IMR-90 (cell line): ENCODE data around the gene MYH16. TPM values are rescaled to one million over a fixed set of nuclear protein-coding genes. Genes with fewer than 3 reads are reported as not detected.

ENCODE experiments used
- ATAC-seq: fragments of 200-7000 bp; cut with Tn5 transposase; 2 replicates; pipeline ENCODE4 v1.9.1; 2020; ENCODE audit warnings: low read depth, mild to moderate bottlenecking, moderate library complexity
- BruUV-seq: library from RNA; stranded (reverse); fragments of 400-500 nt; replicated peaks from 2 replicates; lab custom pipeline; 2021; lab: Mats Ljungman, UMichigan
- CTCF ChIA-PET: fragments of 300-600 bp; formaldehyde crosslinking; extraction: SDS; loops from one replicate; lab custom pipeline; 2021; ENCODE audit warnings: antibody characterized with exemption; lab: Yijun Ruan, JAX
- POLR2A ChIA-PET: fragments of 300-600 bp; sonication (Branson Sonifier 250); formaldehyde crosslinking; loops from one replicate; lab custom pipeline; 2022; ENCODE audit warnings: antibody characterized with exemption; ENCODE audit not compliant: unreplicated experiment; lab: Charles Lee
- DNase-seq: peaks from one replicate; pipeline ENCODE4 v3.0.0; 2013
- H2AFZ ChIP-seq: replicated peaks from 2 replicates; pipeline ENCODE3; 2013; ENCODE audit warnings: low read length, mild to moderate bottlenecking; ENCODE audit not compliant: poor library complexity
- H2AK5ac ChIP-seq: 2 replicates; pipeline ENCODE4 v1.6.1; 2013; ENCODE audit warnings: low read depth, low read length, inconsistent platforms
- H2AK9ac ChIP-seq: replicated peaks from 2 replicates; pipeline ENCODE3; 2013; ENCODE audit warnings: mild to moderate bottlenecking, low read depth, low read length, moderate library complexity; ENCODE audit not compliant: poor library complexity
- H2BK120ac ChIP-seq: 2 replicates; pipeline ENCODE4 v1.6.1; 2013; ENCODE audit warnings: low read depth, low read length, inconsistent platforms
- H2BK15ac ChIP-seq: 3 replicates; pipeline ENCODE4 v1.6.1; 2013; ENCODE audit warnings: low read depth, low read length, inconsistent platforms
- H2BK20ac ChIP-seq: 2 replicates; pipeline ENCODE4 v1.6.1; 2013; ENCODE audit warnings: low read depth, mild to moderate bottlenecking, inconsistent platforms, low read length, moderate library complexity
- H2BK5ac ChIP-seq: 2 replicates; pipeline ENCODE4 v1.6.1; 2013; ENCODE audit warnings: mild to moderate bottlenecking, low read depth, low read length, inconsistent platforms; ENCODE audit not compliant: poor library complexity, severe bottlenecking
- H3K14ac ChIP-seq: replicated peaks from 2 replicates; pipeline ENCODE4 v1.6.1; 2013; ENCODE audit warnings: low read depth, low read length, inconsistent platforms
- H3K18ac ChIP-seq: 2 replicates; pipeline ENCODE4 v1.6.1; 2013; ENCODE audit warnings: low read depth, low read length, control low read depth
- H3K23ac ChIP-seq: 2 replicates; pipeline ENCODE4 v1.6.1; 2013; ENCODE audit warnings: low read depth, low read length, inconsistent platforms
- H3K27ac ChIP-seq: 2 replicates; pipeline ENCODE4 v1.5.1; 2013; ENCODE audit warnings: mild to moderate bottlenecking, control low read depth, low read length; ENCODE audit not compliant: insufficient read depth
- H3K27me3 ChIP-seq: 2 replicates; pipeline ENCODE4 v1.6.1; 2013; ENCODE audit warnings: low read length; ENCODE audit not compliant: control insufficient read depth, insufficient read depth
- H3K36me3 ChIP-seq: 2 replicates; pipeline ENCODE4 v1.6.1; 2013; ENCODE audit warnings: low read length, mixed read lengths; ENCODE audit not compliant: control insufficient read depth, insufficient read depth
- H3K4ac ChIP-seq: 2 replicates; pipeline ENCODE4 v1.6.1; 2013; ENCODE audit warnings: low read depth, low read length, inconsistent platforms
- H3K4me1 ChIP-seq: 2 replicates; pipeline ENCODE4 v1.6.1; 2013; ENCODE audit warnings: low read length, mixed read lengths; ENCODE audit not compliant: control insufficient read depth, insufficient read depth
- H3K4me2 ChIP-seq: 2 replicates; pipeline ENCODE4 v1.6.1; 2013; ENCODE audit warnings: low read depth, mild to moderate bottlenecking, control low read depth, low read length, moderate library complexity
- H3K4me3 ChIP-seq: 2 replicates; pipeline ENCODE4 v1.5.1; 2013; ENCODE audit warnings: low read depth, mild to moderate bottlenecking, control low read depth, low read length, moderate library complexity; ENCODE audit not compliant: insufficient read depth
- H3K56ac ChIP-seq: 2 replicates; pipeline ENCODE4 v1.6.1; 2013; ENCODE audit warnings: low read length, inconsistent platforms; ENCODE audit not compliant: insufficient read depth; ENCODE audit errors: extremely low read depth
- H3K79me1 ChIP-seq, 2 experiments: 2 replicates each; pipeline ENCODE4 v1.6.1; 2013; ENCODE audit warnings: low read length in 2 of 2, inconsistent platforms in 1 of 2, low read depth in 1 of 2
- H3K9ac ChIP-seq: 2 replicates; pipeline ENCODE4 v1.6.1; 2013; ENCODE audit warnings: low read depth, low read length, control low read depth
- H3K9me1 ChIP-seq: 2 replicates; pipeline ENCODE4 v1.6.1; 2013; ENCODE audit warnings: low read length, inconsistent platforms; ENCODE audit not compliant: insufficient read depth
- H3K9me3 ChIP-seq: 2 replicates; pipeline ENCODE4 v1.6.1; 2013; ENCODE audit warnings: low read length; ENCODE audit not compliant: control insufficient read depth, insufficient read depth
- H4K20me1 ChIP-seq: 2 replicates; pipeline ENCODE4 v1.6.1; 2013; ENCODE audit warnings: low read length, inconsistent platforms; ENCODE audit not compliant: insufficient read depth
- H4K5ac ChIP-seq: 2 replicates; pipeline ENCODE4 v1.6.1; 2013; ENCODE audit warnings: mild to moderate bottlenecking, low read depth, low read length, control low read depth
- H4K8ac ChIP-seq, 2 experiments: 2 replicates each; pipeline ENCODE4 v1.6.1; 2013; ENCODE audit warnings: low read depth in 2 of 2, low read length in 2 of 2, control low read depth in 1 of 2, inconsistent platforms in 1 of 2
- H4K91ac ChIP-seq: 2 replicates; pipeline ENCODE4 v1.6.1; 2013; ENCODE audit warnings: low read depth, low read length, inconsistent platforms; ENCODE audit not compliant: insufficient read depth
- BHLHE40 ChIP-seq: fragments of 150-350 bp; IDR thresholded peaks from 2 replicates; pipeline ENCODE4 v1.6.1; 2016; ENCODE audit warnings: mild to moderate bottlenecking, low read depth, low read length
- CEBPB ChIP-seq: IDR thresholded peaks from 2 replicates; pipeline ENCODE4 v1.6.1; 2012; ENCODE audit warnings: low read depth, low read length, improper control_type of control experiment
- CHD1 ChIP-seq: IDR thresholded peaks from 2 replicates; pipeline ENCODE4 v1.6.1; 2012; ENCODE audit warnings: low read depth, low read length, improper control_type of control experiment
- CTCF ChIP-seq: conservative IDR thresholded peaks from 2 replicates; pipeline ENCODE4 v1.5.1; 2012; ENCODE audit warnings: mild to moderate bottlenecking, low read depth, low read length, improper control_type of control experiment
- ELK1 ChIP-seq: fragments of 150-350 bp; IDR thresholded peaks from 2 replicates; pipeline ENCODE4 v1.6.1; 2016; ENCODE audit warnings: low read depth, mild to moderate bottlenecking, low read length, moderate library complexity, borderline replicate concordance
- FOS ChIP-seq: fragments of 150-350 bp; IDR thresholded peaks from 2 replicates; pipeline ENCODE4 v1.6.1; 2016; ENCODE audit warnings: low read depth, low read length
- MAFK ChIP-seq: IDR thresholded peaks from 2 replicates; pipeline ENCODE4 v1.6.1; 2012; ENCODE audit warnings: low read depth, low read length, improper control_type of control experiment
- MAZ ChIP-seq: IDR thresholded peaks from 2 replicates; pipeline ENCODE4 v1.6.1; 2012; ENCODE audit warnings: low read depth, mild to moderate bottlenecking, low read length, improper control_type of control experiment, moderate library complexity, borderline replicate concordance
- MXI1 ChIP-seq: IDR thresholded peaks from 2 replicates; pipeline ENCODE4 v1.6.1; 2012; ENCODE audit warnings: low read depth, mild to moderate bottlenecking, low read length, moderate library complexity, borderline replicate concordance
- NFE2L2 ChIP-seq: fragments of 150-350 bp; IDR thresholded peaks from 2 replicates; pipeline ENCODE4 v1.6.1; 2016; ENCODE audit warnings: low read depth, mild to moderate bottlenecking, low read length
- POLR2A ChIP-seq: IDR thresholded peaks from 2 replicates; pipeline ENCODE4 v1.6.1; 2012; ENCODE audit warnings: mild to moderate bottlenecking, low read depth, low read length
- RAD21 ChIP-seq: IDR thresholded peaks from 2 replicates; pipeline ENCODE4 v1.6.1; 2012; ENCODE audit warnings: low read length, improper control_type of control experiment
- RCOR1 ChIP-seq: IDR thresholded peaks from 2 replicates; pipeline ENCODE4 v1.6.1; 2012; ENCODE audit warnings: mild to moderate bottlenecking, low read length, improper control_type of control experiment; ENCODE audit not compliant: insufficient replicate concordance
- RFX5 ChIP-seq: IDR thresholded peaks from 2 replicates; pipeline ENCODE4 v1.8.0; 2012; ENCODE audit warnings: low read depth, mild to moderate bottlenecking, low read length, moderate library complexity
- SMC3 ChIP-seq: fragments of 150-350 bp; IDR thresholded peaks from 2 replicates; pipeline ENCODE4 v1.6.1; 2016; ENCODE audit warnings: low read depth, mild to moderate bottlenecking, antibody characterized with exemption, low read length, moderate library complexity
- USF2 ChIP-seq: fragments of 150-350 bp; IDR thresholded peaks from 2 replicates; pipeline ENCODE4 v1.6.1; 2017; ENCODE audit warnings: mild to moderate bottlenecking, antibody characterized with exemption, low read length, low read depth
- WGBS, 2 experiments: methylation state at CpG; one replicate each; pipeline versions ENCODE4 v1.1.5 to v1.1.7; 2013; ENCODE audit warnings: missing lambda C conversion rate in 2 of 2; ENCODE audit not compliant: insufficient read length in 1 of 2; ENCODE audit errors: extremely low coverage in 2 of 2; 5-methylcytosine and 5-hydroxymethylcytosine counted together
- dilution Hi-C: fragments of 300-500 bp; cut with HindIII; formaldehyde crosslinking; loops from one replicate; pipeline ENCODE4 v1.14.3; 2018; ENCODE audit warnings: low sequenced_read_pairs; ENCODE audit not compliant: unreplicated experiment
- in situ Hi-C: fragments of 300-500 bp; cut with MboI; formaldehyde crosslinking; loops from 3 replicates; pipeline ENCODE4 v1.14.3; 2019; ENCODE audit warnings: low sequenced_read_pairs, inconsistent platforms, mixed read lengths
- intact Hi-C: fragments of 100-400 bp; cut with micrococcal nuclease; formaldehyde crosslinking; loops from 2 replicates; pipeline ENCODE4 v1.10.0; 2022
- polyA plus RNA-seq, 3 experiments: library from polyadenylated mRNA; depleted of rRNA; stranded (reverse); fragments of >200 nt; gene quantifications; 2 replicates each; pipeline ENCODE4 v1.2.3, GENCODE V29; 2012; ENCODE audit warnings: low replicate concordance in 1 of 3
- total RNA-seq: library from RNA; depleted of rRNA; stranded (reverse); fragments of >200 nt; gene quantifications from 2 replicates; pipeline ENCODE4 v1.2.3, GENCODE V29; 2012

Gene MYH16
- total and polyA plus RNA-seq, 2 of the 4 experiments (the other 2 are of a cell fraction), result 0.09 to 0.18 TPM

GRCh38 chr7:99326408-99326782 is 53.8 kb downstream of the MYH16 start:
- H2BK20ac ChIP-seq, result no peak overlapping the region
- H3K4me2 ChIP-seq, result peak overlapping the region; percentile 94
- H3K79me1 ChIP-seq, result peaks cover 13 to 35% of the 10 kb centered on the region in 2 experiments; a peak in 3 of 4 replicates
- H3K23ac ChIP-seq, result peak overlapping the region; percentile 69
- no peak overlapping the region for H2BK120ac ChIP-seq
- peak overlapping the region; percentile 82 for H3K4me3 ChIP-seq
- peak overlapping the region; percentile 86 for H3K27ac ChIP-seq
- peak overlapping the region; percentile 75 for H3K9ac ChIP-seq
- TF ChIP-seq ELK1, result no peak
- TF ChIP-seq NFE2L2, result no peak
- no peak for TF ChIP-seq RCOR1
- no peak for TF ChIP-seq SMC3
- no peak for TF ChIP-seq POLR2A
- TF ChIP-seq BHLHE40, result no peak
- TF ChIP-seq CHD1, result no peak
- no peak for TF ChIP-seq MAFK
- TF ChIP-seq FOS, result no peak
- TF ChIP-seq MXI1, result no peak
- no peak for TF ChIP-seq USF2
- TF ChIP-seq RFX5, result no peak
- no peak for TF ChIP-seq CEBPB
- TF ChIP-seq CTCF, result no peak
- TF ChIP-seq RAD21, result no peak
- no peak for TF ChIP-seq MAZ
- H4K91ac ChIP-seq, result peak overlapping the region; percentile 47; the same call in 1 of the 2 replicates
- no peak overlapping the region for H3K18ac ChIP-seq
- H3K27me3 ChIP-seq, result no peaks in the 10 kb centered on the region
- no peak for DNase-seq
- no peak overlapping the region for H2BK15ac ChIP-seq
- H2BK5ac ChIP-seq, result peak overlapping the region; percentile 3
- H4K20me1 ChIP-seq, result peaks cover 24% of the 10 kb centered on the region
- H3K9me3 ChIP-seq, result no peaks in the 10 kb centered on the region
- in situ Hi-C loops (no loop called here), intact Hi-C loops (loop anchor here (5.0 kb wide), 2 partner anchors 184 to 284 kb away; partner anchors contain the start of gene SMURF1), dilution Hi-C loops (no loop called here)
- H2AK5ac ChIP-seq, result peak overlapping the region; percentile 85
- no TSS peak for BruUV-seq
- H3K56ac ChIP-seq, result peak overlapping the region; percentile 79
- H3K4me1 ChIP-seq, result peaks cover 6% of the 10 kb centered on the region
- H3K9me1 ChIP-seq, result peaks cover 6% of the 10 kb centered on the region; the same call in 1 of the 2 replicates
- H4K8ac ChIP-seq, result peak overlapping the region; percentile 32 to 50; a peak in 3 of 4 replicates
- CTCF ChIA-PET, result no interaction called here
- WGBS, 2 experiments, result no CpG with 5 or more reads among the region's 10 CpGs
- peak overlapping the region; percentile 77 for H3K14ac ChIP-seq
- peak overlapping the region; percentile 1; the same call in 1 of the 2 replicates for H4K5ac ChIP-seq
- no peak for ATAC-seq
- POLR2A ChIA-PET, result interaction anchor here (1.0 kb wide), 1 partner anchor 53 kb away, joined by 4 read pairs; no protein-coding TSS in a partner anchor
- H3K4ac ChIP-seq, result peak overlapping the region; percentile 82
- H2AFZ ChIP-seq, result peak overlapping the region; percentile 97
- H3K36me3 ChIP-seq, result no peaks in the 10 kb centered on the region
- H2AK9ac ChIP-seq, result peak overlapping the region; percentile 96
